ENCODE measurements around the gene LAMB3. TPM values are rescaled to one million over a fixed set of nuclear protein-coding genes. Genes with fewer than 3 reads are reported as not detected.
A peak's percentile ranks its signal among the peaks of the same experiment; 100 is the strongest.

The LAMB3 gene
- total RNA-seq, 1 donor: 5.4 TPM

- H3K27me3 ChIP-seq (ENCODE audit: insufficient read depth, low read length): no peaks in the 10 kb centered on the region
- no peak overlapping the region for H3K4me2 ChIP-seq (ENCODE audit: insufficient read depth, low read length)
- no peak overlapping the region for H3K27ac ChIP-seq (ENCODE audit: low read depth, low read length)
- no peaks in the 10 kb centered on the region for H3K36me3 ChIP-seq (ENCODE audit: insufficient read depth, low read length)
- TF ChIP-seq CTCF (IDR thresholded peaks at IDR 0.05; ENCODE audit: extremely low read depth, low read depth, low read length): no peak
- no peaks in the 10 kb centered on the region for H3K79me2 ChIP-seq (ENCODE audit: insufficient read depth, low read length)
- H4K20me1 ChIP-seq (ENCODE audit: insufficient read depth, low read length): no peaks in the 10 kb centered on the region
- peaks cover 9% of the 10 kb centered on the region for H3K4me1 ChIP-seq (ENCODE audit: insufficient read depth, low read length)
- no peak overlapping the region for H3K4me3 ChIP-seq (ENCODE audit: insufficient read depth, low read length)
- H3K9me3 ChIP-seq (ENCODE audit: low read depth, low read length): no peaks in the 10 kb centered on the region
- no peak overlapping the region for H2AFZ ChIP-seq (ENCODE audit: low read length)
- DNase-seq (ENCODE audit: insufficient read length, low spot score, missing footprints): no peak
Observed at GRCh38 chr1:209609791-209610630, 42.2 kb downstream of the LAMB3 start.

- no peak overlapping the region for H2AFZ ChIP-seq (ENCODE audit: low read length)
- no peaks in the 10 kb centered on the region for H3K27me3 ChIP-seq (ENCODE audit: insufficient read depth, low read length)
- H3K36me3 ChIP-seq (ENCODE audit: insufficient read depth, low read length): no peaks in the 10 kb centered on the region
- no peak overlapping the region for H3K4me2 ChIP-seq (ENCODE audit: insufficient read depth, low read length)
- no peaks in the 10 kb centered on the region for H3K79me2 ChIP-seq (ENCODE audit: insufficient read depth, low read length)
- no peak overlapping the region for H3K27ac ChIP-seq (ENCODE audit: low read depth, low read length)
- no peak for TF ChIP-seq CTCF (IDR thresholded peaks at IDR 0.05; ENCODE audit: extremely low read depth, low read depth, low read length)
- DNase-seq (ENCODE audit: insufficient read length, low spot score, missing footprints): no peak
- no peaks in the 10 kb centered on the region for H3K9me3 ChIP-seq (ENCODE audit: low read depth, low read length)
- H4K20me1 ChIP-seq (ENCODE audit: insufficient read depth, low read length): no peaks in the 10 kb centered on the region
- H3K4me3 ChIP-seq (ENCODE audit: insufficient read depth, low read length): no peak overlapping the region
- peaks cover 9% of the 10 kb centered on the region for H3K4me1 ChIP-seq (ENCODE audit: insufficient read depth, low read length)
Observed at GRCh38 chr1:209609041-209609790, 43.0 kb downstream of the LAMB3 start.

DNA sequence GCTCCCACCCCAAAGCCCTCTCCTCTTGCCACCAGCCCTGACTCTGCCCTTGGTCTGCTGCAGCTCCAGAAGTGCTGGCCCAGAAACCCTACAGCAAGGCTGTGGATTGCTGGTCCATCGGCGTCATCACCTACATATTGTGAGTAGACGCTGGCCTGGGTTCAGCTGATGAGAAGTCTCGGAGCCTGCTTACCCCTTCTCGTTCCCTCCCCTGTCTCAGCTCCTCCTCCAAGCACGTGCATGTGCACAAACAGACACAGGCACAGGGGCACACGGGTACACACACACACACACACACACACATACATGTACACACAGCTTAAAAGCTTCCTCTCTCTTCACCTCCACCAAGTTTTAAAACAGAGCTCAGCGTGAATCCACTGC lies 44.4 kb downstream of the LAMB3 start:
- Histone ChIP-seq H3K79me2 (ENCODE audit: insufficient read depth, low read length) (no peaks in the 10 kb centered on the region), H3K4me3 (ENCODE audit: insufficient read depth, low read length) (no peak overlapping the region), H3K27ac (ENCODE audit: low read depth, low read length) (no peak overlapping the region), H2AFZ (ENCODE audit: low read length) (no peak overlapping the region), H3K36me3 (ENCODE audit: insufficient read depth, low read length) (no peaks in the 10 kb centered on the region), H3K27me3 (ENCODE audit: insufficient read depth, low read length) (no peaks in the 10 kb centered on the region), H3K9me3 (ENCODE audit: low read depth, low read length) (no peaks in the 10 kb centered on the region), H4K20me1 (ENCODE audit: insufficient read depth, low read length) (no peaks in the 10 kb centered on the region), H3K4me2 (ENCODE audit: insufficient read depth, low read length) (no peak overlapping the region), H3K4me1 (ENCODE audit: insufficient read depth, low read length) (peaks cover 9% of the 10 kb centered on the region)
- DNase-seq (ENCODE audit: insufficient read length, low spot score, missing footprints): peak; percentile 91
- TF ChIP-seq CTCF (IDR thresholded peaks at IDR 0.05; ENCODE audit: extremely low read depth, low read depth, low read length): no peak

Data from osteoblast (primary cell).